ENCODE results near the gene PRDX4.
A peak's percentile ranks its signal among the peaks of the same experiment; 100 is the strongest.
"Not testable (repeated sequence)": the region's sequence is repeated elsewhere in the genome, so short reads cannot be mapped to it uniquely, and the experiment has no call there.

PRDX4 gene

DNA sequence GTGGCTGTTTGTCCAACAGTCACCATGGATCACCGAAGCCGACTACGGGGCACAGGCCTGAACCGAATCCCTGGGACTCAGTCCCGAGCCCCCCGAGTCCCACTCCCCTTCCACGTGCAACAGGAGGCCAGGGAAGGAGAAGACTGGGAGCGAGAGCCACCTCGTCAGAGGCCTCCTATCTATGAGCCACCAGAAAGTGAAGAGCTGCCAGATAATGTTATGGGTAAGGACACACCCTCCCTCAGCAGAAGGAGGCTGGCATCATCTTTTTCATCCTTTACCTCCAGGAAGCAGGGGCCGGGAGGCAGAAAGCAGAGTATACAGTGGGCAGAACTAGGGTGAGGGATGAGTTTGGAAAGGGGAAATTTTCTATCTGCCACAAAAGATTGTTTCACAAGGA is 2.8 kb upstream of the PRDX4 start:
- TF ChIP-seq Cebpa-rat (IDR thresholded peaks at IDR 0.05): no peak
- Histone ChIP-seq H3K4me1 (peaks cover 0 to 18% (median 0%) of the 10 kb centered on the region in 10 experiments; a peak in 7 of 20 replicates), H4K20me1 (no peaks in the 10 kb centered on the region), H3K4me2 (no peak overlapping the region), H3K4me3 (no peak overlapping the region), H3K27ac (no peak overlapping the region), H3K9ac (no peak overlapping the region), H3K27me3 (no peaks in the 10 kb centered on the region), H3K36me3 (no peaks in the 10 kb centered on the region; a peak in 1 of 22 replicates), H3K9me3 (replicated peaks in 1 of 11) (no peaks in the 10 kb centered on the region)

GRCh38 chrX:23666282-23666681 is 1.0 kb upstream of the PRDX4 start:
- Histone ChIP-seq H3K4me3 (no peak overlapping the region), H3K4me2 (peak overlapping the region in 3 of 11 experiments; percentile 19 to 33 (median 31); a peak in 3 of 22 replicates), H3K4me1 (peaks cover 0 to 22% (median 0%) of the 10 kb centered on the region in 10 experiments; a peak in 7 of 20 replicates), H4K20me1 (no peaks in the 10 kb centered on the region), H3K27me3 (no peaks in the 10 kb centered on the region), H3K9ac (0 out of 22 replicates have a peak overlapping the region, but pooled peaks of 1 of the 11 experiments have one; percentile 85), H3K36me3 (peaks cover 0 to 10% (median 0%) of the 10 kb centered on the region in 11 experiments; a peak in 3 of 22 replicates), H3K9me3 (replicated peaks in 1 of 11) (no peaks in the 10 kb centered on the region), H3K27ac (peak overlapping the region in 6 of 11 experiments; percentile 46 to 88 (median 86); a peak in 11 of 22 replicates)
- TF ChIP-seq Cebpa-rat (IDR thresholded peaks at IDR 0.05): no peak

GRCh38 chrX:23668335-23668734 is 1.0 kb downstream of the PRDX4 start:
- peak overlapping the region; percentile 59 to 74 (median 68) for H3K4me3 ChIP-seq
- H3K4me2 ChIP-seq: peak overlapping the region; percentile 50 to 76 (median 67)
- H3K27ac ChIP-seq: peak overlapping the region; percentile 38 to 88 (median 86); a peak in 21 of 22 replicates
- H3K9me3 ChIP-seq (replicated peaks in 1 of 11): no peaks in the 10 kb centered on the region
- no peak for TF ChIP-seq Cebpa-rat (IDR thresholded peaks at IDR 0.05)
- H3K36me3 ChIP-seq: peaks cover 0 to 30% (median 6%) of the 10 kb centered on the region in 11 experiments; a peak in 9 of 22 replicates
- H3K4me1 ChIP-seq: peaks cover 0 to 22% (median 0%) of the 10 kb centered on the region in 10 experiments; a peak in 8 of 20 replicates
- H3K27me3 ChIP-seq: no peaks in the 10 kb centered on the region
- no peaks in the 10 kb centered on the region for H4K20me1 ChIP-seq
- peak overlapping the region; percentile 78 to 90 (median 85) for H3K9ac ChIP-seq

DNA sequence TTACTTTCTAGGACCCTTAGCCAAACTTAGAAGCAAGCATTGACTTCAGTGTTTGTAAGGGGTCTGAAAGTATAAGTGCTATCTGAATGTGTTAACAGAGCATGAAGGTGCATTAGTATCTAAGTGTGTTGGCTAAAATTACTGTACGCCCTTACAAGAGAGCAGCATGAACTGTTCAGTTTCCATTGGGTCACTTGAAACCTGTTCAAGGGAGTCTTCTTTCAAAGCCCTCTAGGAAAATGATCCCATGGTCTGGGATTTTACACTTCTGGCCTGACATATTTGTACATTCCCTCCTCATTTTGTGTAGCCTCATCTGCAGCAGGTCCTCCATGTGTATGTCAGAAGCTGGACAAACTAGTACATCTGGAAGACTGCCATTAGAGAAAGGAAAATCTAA is 3.2 kb downstream of the PRDX4 start:
- peaks cover 0 to 28% (median 0%) of the 10 kb centered on the region in 10 experiments; a peak in 8 of 20 replicates for H3K4me1 ChIP-seq
- no peaks in the 10 kb centered on the region for H4K20me1 ChIP-seq
- TF ChIP-seq Cebpa-rat (IDR thresholded peaks at IDR 0.05): no peak
- H3K4me2 ChIP-seq: 0 out of 22 replicates have a peak overlapping the region, but pooled peaks of 1 of the 11 experiments have one; percentile 11
- no peaks in the 10 kb centered on the region for H3K9me3 ChIP-seq (replicated peaks in 1 of 11)
- H3K27me3 ChIP-seq: no peaks in the 10 kb centered on the region
- H3K36me3 ChIP-seq: peaks cover 0 to 52% (median 14%) of the 10 kb centered on the region in 11 experiments; a peak in 13 of 22 replicates
- no peak overlapping the region for H3K9ac ChIP-seq
- no peak overlapping the region for H3K4me3 ChIP-seq
- no peak overlapping the region for H3K27ac ChIP-seq

GRCh38 chrX:23673108-23673507 is 5.8 kb downstream of the PRDX4 start:
- H3K36me3 ChIP-seq: peaks cover 18 to 78% (median 32%) of the 10 kb centered on the region in 11 experiments
- H3K9me3 ChIP-seq (replicated peaks in 1 of 11): no peaks in the 10 kb centered on the region
- H3K9ac ChIP-seq: no peak overlapping the region; a peak in 1 of 22 replicates
- no peak for TF ChIP-seq Cebpa-rat (IDR thresholded peaks at IDR 0.05)
- no peaks in the 10 kb centered on the region for H3K27me3 ChIP-seq
- H3K4me2 ChIP-seq: 0 out of 22 replicates have a peak overlapping the region, but pooled peaks of 1 of the 11 experiments have one; percentile 11
- H4K20me1 ChIP-seq: no peaks in the 10 kb centered on the region
- peaks cover 0 to 20% (median 0%) of the 10 kb centered on the region in 10 experiments; a peak in 7 of 20 replicates for H3K4me1 ChIP-seq
- no peak overlapping the region for H3K4me3 ChIP-seq
- no peak overlapping the region for H3K27ac ChIP-seq

DNA sequence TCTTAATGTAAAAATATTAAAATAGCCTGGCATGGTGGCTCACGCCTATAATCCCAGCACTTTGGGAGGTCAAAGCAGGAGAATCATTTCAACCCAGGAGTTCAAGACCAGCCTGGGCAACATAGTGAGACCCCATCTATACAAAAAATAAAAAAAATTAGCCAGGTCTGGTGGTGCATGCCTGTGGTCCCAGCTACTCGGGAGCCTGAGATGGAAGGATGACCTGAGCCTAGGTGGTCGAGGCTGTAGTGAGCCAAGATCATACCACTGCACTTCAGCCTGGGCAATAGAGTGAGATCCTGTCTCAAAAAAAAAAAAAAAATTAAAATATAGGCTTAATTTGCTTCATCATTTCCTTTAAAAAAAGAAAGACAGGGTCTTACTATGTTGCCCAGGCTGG is 9.2 kb downstream of the PRDX4 start:
- H3K27ac ChIP-seq; H3K9ac ChIP-seq; H3K4me3 ChIP-seq; H3K27me3 ChIP-seq; H3K9me3 ChIP-seq (replicated peaks in 1 of 11); H4K20me1 ChIP-seq; H3K4me2 ChIP-seq: not testable (repeated sequence)
- H3K36me3 ChIP-seq: peaks cover 26 to 95% (median 39%) of the 10 kb centered on the region in 11 experiments
- H3K4me1 ChIP-seq: peaks cover 0 to 10% (median 7%) of the 10 kb centered on the region in 10 experiments; a peak in 11 of 20 replicates

DNA sequence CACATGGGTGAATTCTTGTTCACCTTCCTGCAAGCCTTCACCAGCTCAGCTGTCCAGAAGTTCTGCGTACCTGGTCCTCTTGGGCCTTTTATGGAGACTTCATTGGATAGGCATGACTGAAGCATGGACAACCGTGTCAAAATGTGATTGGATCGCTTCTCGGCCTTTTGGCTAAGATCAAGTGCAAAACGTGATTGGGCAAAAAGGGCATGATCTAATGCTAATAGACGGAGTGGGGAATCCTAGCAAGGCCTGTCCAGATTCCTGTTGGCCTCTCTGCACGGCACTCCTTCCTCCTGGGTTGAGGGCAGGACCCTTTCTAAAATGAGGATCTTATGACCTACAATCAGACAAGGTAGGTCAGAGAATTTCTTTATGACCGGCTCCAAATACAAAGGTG is 24.9 kb downstream of the PRDX4 start:
- H3K9me3 ChIP-seq (replicated peaks in 1 of 11): no peaks in the 10 kb centered on the region
- TF ChIP-seq Cebpa-rat (IDR thresholded peaks at IDR 0.05): no peak
- no peak overlapping the region for H3K4me3 ChIP-seq
- no peak overlapping the region for H3K27ac ChIP-seq
- H3K4me2 ChIP-seq: no peak overlapping the region
- no peak overlapping the region for H3K9ac ChIP-seq
- no peaks in the 10 kb centered on the region for H3K27me3 ChIP-seq
- no peaks in the 10 kb centered on the region for H3K4me1 ChIP-seq
- H3K36me3 ChIP-seq: peaks cover 0 to 8% (median 2%) of the 10 kb centered on the region in 11 experiments; a peak in 6 of 22 replicates
- H4K20me1 ChIP-seq: no peaks in the 10 kb centered on the region

DNA sequence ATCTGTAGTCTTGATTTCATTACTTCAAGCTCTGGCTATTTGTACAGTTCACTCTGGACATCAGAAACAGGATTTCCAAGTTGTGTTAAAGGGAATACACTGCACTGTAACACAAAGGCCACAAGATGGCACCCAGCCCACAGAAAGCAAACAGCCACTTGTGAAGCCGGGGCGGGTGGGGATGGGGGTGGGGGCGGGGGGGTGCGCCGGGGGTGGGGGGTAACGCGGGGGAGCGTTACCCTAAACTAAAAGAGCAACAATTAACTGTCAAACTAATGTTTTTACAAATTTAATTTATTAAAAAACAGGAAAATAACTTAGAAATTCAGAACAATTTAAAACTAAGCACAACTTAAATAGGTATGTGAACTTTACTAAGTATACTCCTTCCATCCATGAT is 27.3 kb downstream of the PRDX4 start:
- Histone ChIP-seq H3K36me3 (no peaks in the 10 kb centered on the region), H3K27me3 (no peaks in the 10 kb centered on the region), H3K27ac (no peak overlapping the region), H3K4me1 (peaks cover 0 to 3% (median 0%) of the 10 kb centered on the region in 10 experiments; a peak in 2 of 20 replicates), H3K4me2 (no peak overlapping the region), H3K4me3 (no peak overlapping the region), H3K9ac (no peak overlapping the region), H3K9me3 (replicated peaks in 1 of 11) (no peaks in the 10 kb centered on the region), H4K20me1 (no peaks in the 10 kb centered on the region)
- no peak for TF ChIP-seq Cebpa-rat (IDR thresholded peaks at IDR 0.05)

DNA sequence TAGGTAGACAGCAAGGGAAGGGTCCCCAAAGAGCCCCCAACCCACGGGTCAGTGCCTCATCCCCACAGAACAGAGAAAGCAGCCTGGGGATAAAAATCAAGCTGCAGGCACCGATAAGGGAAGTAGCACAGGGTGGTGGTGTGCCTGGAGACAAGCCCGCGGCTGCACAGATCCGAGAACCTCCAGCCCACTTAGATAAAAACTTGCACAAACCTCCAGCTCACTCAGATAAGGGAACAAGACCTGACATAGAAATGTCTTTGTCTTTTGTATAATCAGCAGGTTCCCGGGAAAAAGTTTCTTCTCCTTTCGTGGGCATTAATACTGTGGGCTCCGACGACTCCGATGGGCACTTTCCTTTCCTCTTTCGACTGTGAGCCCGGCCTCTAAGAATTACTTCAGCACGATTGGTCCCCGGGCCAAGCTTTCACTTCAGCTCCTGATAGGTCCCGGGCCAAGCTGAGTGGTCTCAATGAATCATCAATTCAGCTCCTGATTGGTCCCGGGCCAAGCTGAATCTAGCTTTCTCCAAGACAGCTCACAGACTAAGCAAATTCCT is 32.4 kb downstream of the PRDX4 start:
- H3K4me2 ChIP-seq: peak overlapping the region in 2 of 11 experiments; percentile 25 to 61; a peak in 4 of 22 replicates
- no peaks in the 10 kb centered on the region for H3K27me3 ChIP-seq
- TF ChIP-seq Cebpa-rat (IDR thresholded peaks at IDR 0.05): no peak
- no peak overlapping the region for H3K27ac ChIP-seq
- H3K9me3 ChIP-seq (replicated peaks in 1 of 11): no peaks in the 10 kb centered on the region
- H3K4me3 ChIP-seq: no peak overlapping the region
- peaks cover 0 to 8% (median 0%) of the 10 kb centered on the region in 10 experiments; a peak in 2 of 20 replicates for H3K4me1 ChIP-seq
- peaks cover 0 to 35% (median 9%) of the 10 kb centered on the region in 11 experiments; a peak in 14 of 22 replicates for H3K36me3 ChIP-seq
- no peaks in the 10 kb centered on the region; a peak in 1 of 22 replicates for H4K20me1 ChIP-seq
- H3K9ac ChIP-seq: no peak overlapping the region
